Measurements from ENCODE around the gene SPATA31A6.
"Not testable (repeated sequence)": the region's sequence is repeated elsewhere in the genome, so short reads cannot be mapped to it uniquely, and the experiment has no call there.

DNA sequence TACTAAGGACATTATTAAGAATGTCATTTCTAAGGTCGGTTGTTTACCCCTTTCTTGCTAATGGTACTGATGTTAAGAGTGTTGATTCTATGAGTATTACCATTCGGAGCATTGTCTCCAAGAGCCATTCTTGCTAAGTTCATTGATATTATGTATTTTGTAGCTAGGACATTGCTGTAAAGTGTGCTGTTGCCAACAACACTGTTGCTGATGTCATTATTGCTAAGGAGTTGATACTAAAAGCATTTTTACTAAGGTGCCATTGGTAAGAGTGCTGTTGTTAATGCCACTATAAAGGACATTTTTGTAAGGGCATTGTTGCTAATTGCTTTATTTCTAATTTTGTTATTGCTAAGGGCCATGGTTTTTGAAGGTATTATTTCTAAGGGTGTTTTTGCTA lies 55.4 kb downstream of the SPATA31A6 start:
- not testable (repeated sequence) for TF ChIP-seq POU2F2, POLR2A, SPI1, POLR2AphosphoS5, TAF1 (IDR thresholded peaks at IDR 0.05; ENCODE audit: low read depth, low read length)
